AG04449 (cell line): ENCODE data around the gene CTPS1.

Experiments used
- CTCF ChIA-PET: fragments of 350-600 bp; formaldehyde crosslinking; extraction: SDS; loops from one replicate; lab custom pipeline; 2021; ENCODE audit warnings: antibody characterized with exemption; lab: Yijun Ruan, JAX
- POLR2A ChIA-PET: fragments of 400-600, 350-600 bp; formaldehyde crosslinking; extraction: SDS; loops from one replicate; lab custom pipeline; 2020; ENCODE audit warnings: antibody characterized with exemption, inconsistent platforms; lab: Yijun Ruan, JAX
- DNase-seq: peaks from one replicate; pipeline ENCODE4 v3.0.0-alpha.2; 2010; ENCODE audit warnings: low read depth, low spot score
- H3K4me3 ChIP-seq: 2 replicates; pipeline ENCODE4 v1.5.1; 2011; ENCODE audit warnings: low read depth, mild to moderate bottlenecking, control low read depth, low read length
- CTCF ChIP-seq: IDR thresholded peaks from one replicate; pipeline ENCODE4 v1.5.1; 2011; ENCODE audit warnings: mild to moderate bottlenecking, moderate library complexity, low read length, control low read depth, inconsistent platforms; ENCODE audit not compliant: insufficient read depth; ENCODE audit errors: missing control alignments

The CTPS1 gene

GRCh38 chr1:41028034-41028642 lies 48.6 kb downstream of the CTPS1 start:
- DNase-seq, result no peak
- TF ChIP-seq CTCF, result no peak
- ChIA-PET POLR2A (no interaction called here), CTCF (interaction anchor here (1.4 kb wide), 1 partner anchor 213 kb away, joined by 3 read pairs; no protein-coding TSS in a partner anchor)
- H3K4me3 ChIP-seq, result no peak overlapping the region

- ChIA-PET CTCF (no interaction called here), POLR2A (no interaction called here)
- DNase-seq, result no peak
- TF ChIP-seq CTCF, result no peak
- no peak overlapping the region for H3K4me3 ChIP-seq
Observed at GRCh38 chr1:41030872-41031616, 51.5 kb downstream of the CTPS1 start.

GRCh38 chr1:41032147-41032546 lies 52.7 kb downstream of the CTPS1 start:
- DNase-seq, result no peak
- CTCF ChIA-PET, result no interaction called here
- TF ChIP-seq CTCF, result no peak
- POLR2A ChIA-PET, result no interaction called here
- no peak overlapping the region for H3K4me3 ChIP-seq

GRCh38 chr1:41033272-41033671 lies 53.8 kb downstream of the CTPS1 start:
- no peak for DNase-seq
- TF ChIP-seq CTCF, result no peak
- H3K4me3 ChIP-seq, result no peak overlapping the region
- POLR2A ChIA-PET, result no interaction called here
- CTCF ChIA-PET, result interaction anchor here (1.5 kb wide), 1 partner anchor 90 kb away, joined by 5 read pairs; no protein-coding TSS in a partner anchor

GRCh38 chr1:41037116-41037903 lies 57.8 kb downstream of the CTPS1 start:
- POLR2A ChIA-PET, result no interaction called here

More at GRCh38 chr1:41037116-41037903, 57.8 kb downstream of the CTPS1 start:
- no peak for TF ChIP-seq CTCF
- no peak overlapping the region for H3K4me3 ChIP-seq
- no peak for DNase-seq
- CTCF ChIA-PET, result interaction anchor here (1.0 kb wide), 1 partner anchor 16 kb away, joined by 4 read pairs; the partner anchor contains the start of gene SLFNL1
